Prostate gland (tissue), 2 donors: ENCODE measurements around the gene UFD1. TPM values are rescaled to one million over a fixed set of nuclear protein-coding genes. Genes with fewer than 3 reads are reported as not detected.
"Not testable (repeated sequence)": the region's sequence is repeated elsewhere in the genome, so short reads cannot be mapped to it uniquely, and the experiment has no call there.

Source experiments
- DNase-seq: peaks from one replicate; pipeline ENCODE4 v3.0.0-alpha.2; 2019; ENCODE audit warnings: low spot score
- H3K27ac ChIP-seq, 2 donors: fragments of 200-600 bp; sonication (generic); 2 replicates each; pipeline ENCODE4 v1.5.1; 2017 to 2019
- H3K27me3 ChIP-seq: fragments of 200-600 bp; sonication (generic); replicated peaks from 2 replicates; pipeline ENCODE4 v1.5.1; 2019; ENCODE audit not compliant: insufficient read depth
- H3K36me3 ChIP-seq, 2 donors: fragments of 200-600 bp; sonication (generic); 1 replicate in 1 of 2; 2 replicates in 1 of 2; pipeline versions ENCODE4 v1.5.1 to v1.8.1; 2017 to 2019
- H3K4me1 ChIP-seq: fragments of 200-600 bp; sonication (generic); replicated peaks from 2 replicates; pipeline ENCODE4 v1.5.1; 2019
- H3K4me3 ChIP-seq, 2 donors: fragments of 200-600 bp; sonication (generic); 2 replicates each; pipeline ENCODE4 v1.5.1; 2017 to 2019
- H3K9me3 ChIP-seq: fragments of 200-600 bp; sonication (generic); 2 replicates; pipeline ENCODE4 v1.5.1; 2017
- POLR2A ChIP-seq: fragments of 450-650 bp; IDR thresholded peaks from one replicate; pipeline ENCODE4 v1.6.1; 2016; ENCODE audit warnings: antibody characterized with exemption, mild to moderate bottlenecking
- POLR2AphosphoS5 ChIP-seq: sonication (generic); formaldehyde crosslinking; IDR thresholded peaks from one replicate; pipeline ENCODE4 v1.6.1; 2017; ENCODE audit warnings: antibody characterized with exemption
- WGBS: methylation state at CpG from one replicate; pipeline ENCODE4 v1.1.5; 2018; 5-methylcytosine and 5-hydroxymethylcytosine counted together
- intact Hi-C: fragments of 100-400 bp; cut with DNase I; formaldehyde crosslinking; loops from one replicate; pipeline ENCODE4 v1.14.2; 2022
- total RNA-seq, 2 donors: library from RNA; depleted of rRNA; stranded (reverse); fragments of >200 nt; gene quantifications; one replicate each; pipeline ENCODE4 v1.1.0, GENCODE V29; 2016
- TF ChIP-seq, protein P1 (sequence below), 4 experiments: fragments of 200-600 bp in 2 of 4; fragments of 450-650 bp in 2 of 4; sonication (generic) in 2 of 4; IDR thresholded peaks; 1 replicate in 3 of 4; 2 replicates in 1 of 4; pipeline ENCODE4 v1.5.1; 2016 to 2019; ENCODE audit warnings: antibody characterized with exemption in 4 of 4, mild to moderate bottlenecking in 2 of 4, moderate library complexity in 2 of 4

UFD1 gene
- total RNA-seq, 2 donors from 2014 or later = 29.9 to 38.2 TPM

DNA sequence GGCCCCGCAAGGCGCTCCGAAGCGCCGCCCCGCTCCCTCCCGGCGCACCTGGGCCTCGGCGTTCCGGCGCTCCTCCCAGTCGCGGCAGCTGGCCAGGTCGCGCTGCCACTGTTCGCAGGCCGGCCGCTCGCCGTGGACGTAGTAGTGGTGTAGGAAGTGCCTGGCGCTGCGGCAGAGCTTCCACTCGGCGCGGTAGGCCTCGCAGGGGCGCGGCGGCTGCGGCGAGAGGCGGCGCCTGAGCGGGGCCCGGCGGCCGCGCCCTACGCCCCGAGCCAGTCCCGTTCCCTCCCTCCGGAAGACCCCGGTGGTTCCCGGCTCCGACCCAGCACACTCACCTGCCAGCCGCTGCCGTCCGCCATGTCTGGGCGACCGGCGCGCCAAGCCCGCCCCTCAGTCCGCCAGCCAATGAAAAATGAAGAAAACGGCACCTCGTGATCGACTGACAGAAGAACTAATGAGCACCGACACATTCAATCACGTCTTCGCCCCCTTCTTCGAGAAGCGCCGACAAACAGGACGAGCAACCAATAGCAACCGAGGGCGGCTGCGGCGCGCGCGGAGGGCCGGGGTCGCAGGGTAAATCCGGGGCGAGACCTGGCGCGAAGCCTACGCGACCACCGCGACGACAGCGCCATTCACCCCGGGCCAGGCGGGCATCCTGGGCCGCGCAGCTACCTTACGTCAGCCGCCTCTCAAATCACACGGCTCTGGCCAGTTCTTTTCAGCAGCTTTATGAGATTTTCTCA, 31.5 kb downstream of the UFD1 start, which contains the start of gene C22orf39:
C22orf39 (minus strand) TSS at position 382 of the 746 bp plus-strand sequence; CDS start at position 359, 23 bp downstream.
- WGBS = under 1% methylated on average over 77 of the region's 92 CpGs
- Histone ChIP-seq H3K4me1 (peaks cover 3% of the 10 kb centered on the region), H3K4me3 (peak within 1 kb of the TSS; percentile 71 to 91), H3K36me3 (no peaks in the 10 kb centered on the region), H3K27me3 (no peaks in the 10 kb centered on the region), H3K27ac (peak within 1 kb of the TSS; percentile 93 to 94), H3K9me3 (no peaks in the 10 kb centered on the region)
- DNase-seq = peak; percentile 93
- intact Hi-C loops = loop anchor here (10.0 kb wide), 1 partner anchor 153 kb away; the partner anchor contains the start of gene CLTCL1
- TF ChIP-seq, protein P1, sequence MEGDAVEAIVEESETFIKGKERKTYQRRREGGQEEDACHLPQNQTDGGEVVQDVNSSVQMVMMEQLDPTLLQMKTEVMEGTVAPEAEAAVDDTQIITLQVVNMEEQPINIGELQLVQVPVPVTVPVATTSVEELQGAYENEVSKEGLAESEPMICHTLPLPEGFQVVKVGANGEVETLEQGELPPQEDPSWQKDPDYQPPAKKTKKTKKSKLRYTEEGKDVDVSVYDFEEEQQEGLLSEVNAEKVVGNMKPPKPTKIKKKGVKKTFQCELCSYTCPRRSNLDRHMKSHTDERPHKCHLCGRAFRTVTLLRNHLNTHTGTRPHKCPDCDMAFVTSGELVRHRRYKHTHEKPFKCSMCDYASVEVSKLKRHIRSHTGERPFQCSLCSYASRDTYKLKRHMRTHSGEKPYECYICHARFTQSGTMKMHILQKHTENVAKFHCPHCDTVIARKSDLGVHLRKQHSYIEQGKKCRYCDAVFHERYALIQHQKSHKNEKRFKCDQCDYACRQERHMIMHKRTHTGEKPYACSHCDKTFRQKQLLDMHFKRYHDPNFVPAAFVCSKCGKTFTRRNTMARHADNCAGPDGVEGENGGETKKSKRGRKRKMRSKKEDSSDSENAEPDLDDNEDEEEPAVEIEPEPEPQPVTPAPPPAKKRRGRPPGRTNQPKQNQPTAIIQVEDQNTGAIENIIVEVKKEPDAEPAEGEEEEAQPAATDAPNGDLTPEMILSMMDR (IDR thresholded peaks at IDR 0.05) = no peak
- TF ChIP-seq POLR2A = peak; percentile 76
- peak; percentile 92 for TF ChIP-seq POLR2AphosphoS5

DNA sequence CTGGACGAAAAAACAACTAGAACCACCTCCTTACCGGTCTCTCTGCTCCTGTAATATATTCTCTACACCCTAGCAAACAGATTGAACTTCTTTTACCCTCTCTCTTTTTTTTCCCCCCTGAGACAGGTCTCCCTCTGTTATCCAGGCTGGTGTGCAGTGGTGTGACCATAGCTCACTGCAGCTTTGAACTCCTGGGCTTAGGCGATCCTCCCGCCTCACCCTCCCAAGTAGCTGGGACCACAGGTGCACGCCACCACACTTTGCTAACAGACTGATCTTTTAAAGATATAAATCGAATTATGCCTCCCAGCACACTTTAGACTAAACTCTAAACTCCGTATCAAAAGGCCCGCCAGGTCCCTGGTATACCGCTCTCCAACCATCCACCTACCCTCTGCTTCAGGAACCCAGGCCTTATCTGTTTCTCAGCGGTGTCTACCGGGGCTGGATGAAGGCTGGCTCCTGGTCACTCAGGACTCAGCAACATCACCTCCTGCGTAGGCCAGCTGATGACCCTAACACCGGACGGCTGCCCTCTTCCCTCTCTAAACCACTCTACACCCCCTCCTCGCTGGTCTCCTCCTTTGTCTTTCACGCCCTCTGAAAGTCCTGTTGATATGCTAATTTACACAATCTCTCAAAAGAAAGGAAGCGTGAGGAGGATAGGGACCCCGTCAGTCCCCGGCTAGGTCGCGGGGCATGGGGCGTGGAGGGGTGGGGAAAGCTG, 32.2 kb downstream of the UFD1 start:
- H3K36me3 ChIP-seq = no peaks in the 10 kb centered on the region
- intact Hi-C loops = loop anchor here (10.0 kb wide), 1 partner anchor 152 kb away; the partner anchor contains the start of gene CLTCL1

DNA sequence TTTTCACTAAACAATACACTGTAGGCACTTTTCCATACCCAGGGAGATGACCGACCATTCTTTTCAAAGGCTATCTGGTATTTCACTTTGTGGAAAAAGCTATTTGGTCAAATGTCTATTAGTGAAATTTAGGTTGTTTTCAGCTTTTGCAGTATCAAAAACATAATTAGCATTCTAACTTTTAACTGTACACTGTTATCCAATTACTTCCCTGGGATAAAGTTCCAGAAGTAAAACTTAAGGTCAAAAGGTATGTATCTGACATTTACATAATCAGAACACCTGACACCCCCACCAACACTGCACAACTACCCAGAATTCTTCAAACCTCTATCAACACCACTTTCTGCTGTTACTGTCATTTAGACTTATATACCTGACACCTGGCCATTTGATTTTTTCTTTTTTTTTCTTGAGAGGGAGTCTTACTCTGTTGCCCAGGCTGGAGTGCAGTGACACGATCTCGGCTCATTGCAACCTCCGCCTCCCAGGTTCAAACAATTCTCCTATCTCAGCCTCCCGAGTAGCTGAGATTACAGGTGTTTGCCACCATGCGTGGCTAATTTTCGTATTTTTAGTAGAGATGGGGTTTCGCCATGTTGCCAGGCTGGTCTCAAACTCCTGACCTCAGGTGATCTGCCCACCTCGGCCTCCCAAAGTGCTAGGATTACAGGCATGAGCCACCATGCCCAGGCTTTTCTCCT, 33.6 kb downstream of the UFD1 start:
- not testable (repeated sequence) for H3K9me3 ChIP-seq, DNase-seq, H3K4me3 ChIP-seq, H3K4me1 ChIP-seq, H3K36me3 ChIP-seq, H3K27me3 ChIP-seq, H3K27ac ChIP-seq
- intact Hi-C loops = loop anchor here (10.0 kb wide), 1 partner anchor 151 kb away; the partner anchor contains the start of gene CLTCL1
- WGBS = 92% methylated on average over 9 of the region's 9 CpGs

More for the DNA sequence above, 32.2 kb downstream of the UFD1 start:
- TF ChIP-seq POLR2AphosphoS5 (no peak), POLR2A (no peak)
- TF ChIP-seq, protein P1 (IDR thresholded peaks at IDR 0.05) = no peak
- no peak for DNase-seq
- Histone ChIP-seq H3K4me3 (peak overlapping the region; percentile 71 to 91), H3K9me3 (no peaks in the 10 kb centered on the region), H3K27ac (peak overlapping the region; percentile 93 to 94), H3K4me1 (peaks cover 3% of the 10 kb centered on the region), H3K27me3 (no peaks in the 10 kb centered on the region)
- WGBS = 20% methylated on average over 22 of the region's 22 CpGs

DNA sequence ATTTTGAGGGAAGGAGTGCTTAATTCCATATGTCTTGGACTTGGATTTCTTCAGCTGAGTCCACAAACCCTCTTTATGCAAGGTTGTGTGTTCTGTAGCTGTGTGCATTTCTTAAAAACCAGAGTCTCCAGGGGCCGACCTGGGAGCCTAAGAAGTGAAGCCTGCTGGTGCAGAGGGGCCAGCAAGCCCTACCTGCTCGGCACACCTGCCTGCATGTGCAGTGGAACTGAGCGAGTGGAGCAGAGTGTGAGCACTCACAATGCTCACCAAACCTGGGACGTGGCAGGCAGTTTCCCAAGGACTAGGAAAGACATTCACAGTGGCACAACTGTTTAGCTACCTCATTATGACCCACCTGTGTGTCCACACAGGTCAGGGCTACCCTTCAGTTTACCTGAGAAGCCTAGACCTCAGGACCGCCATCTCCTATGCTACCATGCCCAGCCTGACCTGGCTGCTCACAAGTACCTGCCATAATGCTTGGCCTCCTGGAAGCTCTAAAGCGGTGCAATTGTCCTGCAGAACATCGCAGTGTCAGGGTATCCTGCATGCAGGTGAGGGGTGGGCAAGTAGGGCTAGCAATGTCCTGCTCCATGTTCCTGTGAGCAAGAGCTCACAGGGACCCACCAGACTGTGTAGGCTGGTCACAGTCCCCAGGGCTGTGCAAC, 35.3 kb downstream of the UFD1 start:
- Histone ChIP-seq H3K27me3 (no peaks in the 10 kb centered on the region), H3K4me3 (no peak overlapping the region), H3K9me3 (no peaks in the 10 kb centered on the region), H3K36me3 (no peaks in the 10 kb centered on the region), H3K4me1 (peaks cover 3% of the 10 kb centered on the region), H3K27ac (no peak overlapping the region)
- intact Hi-C loops = loop anchor here (5.0 to 10.0 kb wide), 2 partner anchors 34 to 149 kb away; partner anchors contain the start of genes CDC45, CLTCL1 and UFD1
- WGBS = 59% methylated on average over 5 of the region's 7 CpGs
- DNase-seq = no peak
- no peak for TF ChIP-seq POLR2AphosphoS5

DNA sequence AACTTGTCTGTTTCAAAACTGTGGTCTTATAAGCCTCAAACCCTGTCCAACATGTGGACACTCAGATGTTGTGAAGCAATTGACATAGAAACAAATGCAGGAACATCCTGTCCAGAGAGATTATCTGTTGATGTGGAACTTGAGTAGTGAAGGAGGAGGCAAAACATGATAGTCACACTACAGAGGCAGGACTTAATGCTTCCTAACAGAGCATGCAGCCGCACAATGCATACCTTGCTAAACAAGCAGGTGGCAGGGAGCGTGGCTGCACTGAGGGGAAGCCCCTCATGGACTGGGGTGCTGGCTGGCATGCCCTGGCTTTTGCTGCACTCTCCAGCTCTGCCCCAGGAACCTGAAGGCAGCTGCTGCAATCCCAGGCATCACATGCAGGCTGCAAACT, 36.8 kb downstream of the UFD1 start:
- no peaks in the 10 kb centered on the region for H3K9me3 ChIP-seq
- TF ChIP-seq POLR2A = no peak
- no peak for TF ChIP-seq POLR2AphosphoS5
- TF ChIP-seq, protein P1 (IDR thresholded peaks at IDR 0.05) = no peak
- no peaks in the 10 kb centered on the region for H3K27me3 ChIP-seq
- H3K36me3 ChIP-seq = no peaks in the 10 kb centered on the region
- no peak overlapping the region for H3K27ac ChIP-seq
- no peak overlapping the region for H3K4me3 ChIP-seq
- 95% methylated on average over 2 of the region's 2 CpGs for WGBS
- H3K4me1 ChIP-seq = peaks cover 3% of the 10 kb centered on the region
- intact Hi-C loops = loop anchor here (5.0 to 10.0 kb wide), 2 partner anchors 35 to 147 kb away; partner anchors contain the start of genes CDC45, CLTCL1 and UFD1
- DNase-seq = no peak
